RWPE1 (cell line): ENCODE results near the gene PLXNB3.

ENCODE experiments used
- CTCF ChIA-PET: fragments of 350-600 bp; sonication (Branson Sonifier 250); formaldehyde crosslinking; extraction: SDS; loops from one replicate; lab custom pipeline; 2021; lab: Yijun Ruan, JAX
- POLR2A ChIA-PET: fragments of 400-600 bp; formaldehyde crosslinking; extraction: SDS; loops from one replicate; lab custom pipeline; 2020; ENCODE audit warnings: antibody characterized with exemption; ENCODE audit not compliant: low non-redundant PET; lab: Yijun Ruan, JAX
- DNase-seq: peaks from one replicate; pipeline ENCODE4 v3.0.0; 2012; ENCODE audit warnings: low spot score
- H3K27ac ChIP-seq: fragments of 450-650 bp; 2 replicates; pipeline ENCODE4 v1.5.1; 2017
- CTCF ChIP-seq: fragments of 450-650 bp; conservative IDR thresholded peaks from 2 replicates; pipeline ENCODE4 v1.5.1; 2017; ENCODE audit warnings: low read depth, mild to moderate bottlenecking

PLXNB3 gene

GRCh38 chrX:153778684-153779101 is 14.6 kb downstream of the PLXNB3 start:
- peak overlapping the region; percentile 83 for H3K27ac ChIP-seq
- TF ChIP-seq CTCF, result no peak
- POLR2A ChIA-PET, result no interaction called here
- DNase-seq, result peak; percentile 29
- CTCF ChIA-PET, result interaction anchor here (0.6 to 1.4 kb wide), 7 partner anchors 9 to 39 kb away, joined by 3 to 5 read pairs (median 3); partner anchors contain the start of gene PLXNB3

- TF ChIP-seq CTCF, result no peak
- H3K27ac ChIP-seq, result no peak overlapping the region
- ChIA-PET POLR2A (interaction anchor here (0.6 kb wide), 1 partner anchor 81 kb away, joined by 3 read pairs; no protein-coding TSS in a partner anchor), CTCF (interaction anchor here (0.6 kb wide), 1 partner anchor 19 kb away, joined by 3 read pairs; no protein-coding TSS in a partner anchor)
- DNase-seq, result no peak
These were observed 16.0 kb downstream of the PLXNB3 start for GRCh38 chrX:153779891-153780677.

GRCh38 chrX:153780678-153781427 is 16.8 kb downstream of the PLXNB3 start, which contains the start of gene SRPK3:
SRPK3 (plus strand) TSS chrX:153781041; CDS start chrX:153781087, 46 bp downstream.
- no peak within 1 kb of the TSS for H3K27ac ChIP-seq
- no peak for DNase-seq
- no peak for TF ChIP-seq CTCF
- CTCF ChIA-PET, result no interaction called here
- POLR2A ChIA-PET, result interaction anchor here (0.6 kb wide), 1 partner anchor 82 kb away, joined by 3 read pairs; no protein-coding TSS in a partner anchor

- no peak for DNase-seq
- no peak overlapping the region for H3K27ac ChIP-seq
- CTCF ChIA-PET, result no interaction called here
- POLR2A ChIA-PET, result no interaction called here
- no peak for TF ChIP-seq CTCF
These were observed 17.5 kb downstream of the PLXNB3 start for GRCh38 chrX:153781428-153782047.

DNA sequence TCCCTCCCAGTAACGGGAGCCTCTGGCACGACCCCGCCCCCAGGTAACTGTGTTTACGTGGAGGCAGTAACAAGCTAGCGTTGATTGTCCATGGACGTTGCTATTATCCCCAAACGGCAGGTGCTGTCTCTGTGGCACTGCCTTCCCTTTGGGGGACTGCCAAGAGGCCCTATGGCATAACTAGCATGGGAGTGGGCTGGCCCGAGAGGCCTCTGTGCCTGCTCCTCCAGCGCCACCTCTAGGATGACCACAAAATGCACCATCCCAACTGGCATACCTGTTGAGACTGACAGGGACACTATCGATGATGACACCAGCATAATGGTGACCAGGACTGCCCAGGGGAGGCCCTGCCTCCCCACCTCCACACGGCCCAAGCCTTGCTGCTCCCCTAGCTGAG is 18.3 kb downstream of the PLXNB3 start:
- ChIA-PET POLR2A (no interaction called here), CTCF (no interaction called here)
- H3K27ac ChIP-seq, result no peak overlapping the region
- TF ChIP-seq CTCF, result no peak
- DNase-seq, result no peak

DNA sequence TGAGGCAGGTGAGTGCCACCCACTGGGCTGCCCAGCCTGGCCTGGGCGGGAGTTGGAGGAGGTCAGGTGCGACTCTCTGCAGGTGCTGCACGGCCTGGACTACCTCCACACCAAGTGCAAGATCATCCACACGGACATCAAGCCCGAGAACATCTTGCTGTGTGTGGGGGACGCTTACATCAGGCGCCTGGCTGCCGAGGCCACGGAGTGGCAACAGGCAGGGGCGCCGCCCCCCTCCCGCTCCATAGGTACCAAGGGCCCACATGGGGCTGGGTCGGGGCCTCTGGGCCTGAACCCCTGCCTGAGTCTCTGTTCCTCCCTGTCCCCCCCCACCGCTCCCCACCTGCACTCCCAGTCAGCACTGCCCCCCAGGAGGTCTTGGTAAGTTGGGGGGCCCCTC is 18.8 kb downstream of the PLXNB3 start:
- no peak for TF ChIP-seq CTCF
- ChIA-PET CTCF (no interaction called here), POLR2A (no interaction called here)
- no peak overlapping the region for H3K27ac ChIP-seq
- DNase-seq, result no peak
